Upper lobe of left lung (tissue), 4 donors: ENCODE measurements around the gene PLCB1.

Source experiments
- POLR2A ChIP-seq, 4 donors: fragments of 450-650 bp; IDR thresholded peaks; one replicate each; pipeline ENCODE4 v1.5.1; 2016 to 2017; ENCODE audit warnings: antibody characterized with exemption in 4 of 4, mild to moderate bottlenecking in 2 of 4
- POLR2AphosphoS5 ChIP-seq, 2 donors: sonication (generic); formaldehyde crosslinking; IDR thresholded peaks; one replicate each; pipeline ENCODE4 v1.5.1; 2017; ENCODE audit warnings: antibody characterized with exemption in 2 of 2
- TF ChIP-seq, protein P1 (sequence below), 6 experiments: fragments of 450-650 bp in 4 of 6; fragments of 200-600 bp in 2 of 6; sonication (generic) in 2 of 6; IDR thresholded peaks; one replicate each; pipeline ENCODE4 v1.5.1; 2016 to 2019; ENCODE audit warnings: antibody characterized with exemption in 6 of 6

GRCh38 chr20:8385247-8385646 lies 253.2 kb downstream of the PLCB1 start:
- TF ChIP-seq, protein P1, sequence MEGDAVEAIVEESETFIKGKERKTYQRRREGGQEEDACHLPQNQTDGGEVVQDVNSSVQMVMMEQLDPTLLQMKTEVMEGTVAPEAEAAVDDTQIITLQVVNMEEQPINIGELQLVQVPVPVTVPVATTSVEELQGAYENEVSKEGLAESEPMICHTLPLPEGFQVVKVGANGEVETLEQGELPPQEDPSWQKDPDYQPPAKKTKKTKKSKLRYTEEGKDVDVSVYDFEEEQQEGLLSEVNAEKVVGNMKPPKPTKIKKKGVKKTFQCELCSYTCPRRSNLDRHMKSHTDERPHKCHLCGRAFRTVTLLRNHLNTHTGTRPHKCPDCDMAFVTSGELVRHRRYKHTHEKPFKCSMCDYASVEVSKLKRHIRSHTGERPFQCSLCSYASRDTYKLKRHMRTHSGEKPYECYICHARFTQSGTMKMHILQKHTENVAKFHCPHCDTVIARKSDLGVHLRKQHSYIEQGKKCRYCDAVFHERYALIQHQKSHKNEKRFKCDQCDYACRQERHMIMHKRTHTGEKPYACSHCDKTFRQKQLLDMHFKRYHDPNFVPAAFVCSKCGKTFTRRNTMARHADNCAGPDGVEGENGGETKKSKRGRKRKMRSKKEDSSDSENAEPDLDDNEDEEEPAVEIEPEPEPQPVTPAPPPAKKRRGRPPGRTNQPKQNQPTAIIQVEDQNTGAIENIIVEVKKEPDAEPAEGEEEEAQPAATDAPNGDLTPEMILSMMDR (IDR thresholded peaks at IDR 0.05): no peak
- TF ChIP-seq POLR2AphosphoS5 (IDR thresholded peaks at IDR 0.05) (no peak), POLR2A (IDR thresholded peaks at IDR 0.05) (no peak)
